22Rv1 (cell line): ENCODE measurements around the gene RBKS.

ENCODE experiments used
- ZFX ChIP-seq: fragments of 450-650 bp; IDR thresholded peaks from 2 replicates; pipeline ENCODE4 v1.6.1; 2017; ENCODE audit warnings: antibody characterized with exemption, borderline replicate concordance
- TF ChIP-seq, protein P1 (sequence below): fragments of 450-650 bp; IDR thresholded peaks from 2 replicates; pipeline ENCODE4 v1.5.1; 2017; ENCODE audit warnings: mild to moderate bottlenecking

DNA sequence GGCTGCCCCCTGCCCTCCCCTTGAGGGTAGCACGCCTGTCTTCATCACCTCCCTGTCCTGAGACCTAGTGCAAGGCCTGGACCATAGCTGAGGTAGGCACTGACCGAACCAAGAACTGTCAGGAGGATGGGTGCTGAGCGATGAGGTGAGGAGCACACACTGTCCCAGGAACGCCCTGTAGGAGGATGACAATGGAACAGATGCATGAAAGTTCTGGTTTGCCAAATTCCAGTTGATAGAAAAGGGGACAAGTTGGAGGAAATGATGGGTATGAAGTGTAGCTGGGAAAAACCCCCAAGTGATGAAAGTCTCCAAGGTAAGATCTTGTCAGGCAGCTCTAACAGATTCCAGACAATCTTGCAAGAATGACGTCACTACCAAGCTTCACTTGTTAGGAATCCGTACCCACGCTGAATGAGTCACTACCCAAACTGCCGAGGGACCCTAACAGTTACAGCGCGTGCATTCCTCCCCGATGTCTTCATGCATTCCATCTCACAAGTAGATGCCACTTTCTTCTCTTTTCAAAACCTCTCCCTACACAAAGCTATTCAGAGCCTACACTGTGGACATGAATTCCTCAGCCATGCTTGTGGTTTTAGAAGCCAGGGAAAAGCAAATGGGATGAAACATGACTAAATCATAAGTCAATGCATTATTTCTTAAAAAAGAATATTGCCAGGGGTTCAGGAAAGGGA lies 91.1 kb downstream of the RBKS start:
- TF ChIP-seq, protein P1, sequence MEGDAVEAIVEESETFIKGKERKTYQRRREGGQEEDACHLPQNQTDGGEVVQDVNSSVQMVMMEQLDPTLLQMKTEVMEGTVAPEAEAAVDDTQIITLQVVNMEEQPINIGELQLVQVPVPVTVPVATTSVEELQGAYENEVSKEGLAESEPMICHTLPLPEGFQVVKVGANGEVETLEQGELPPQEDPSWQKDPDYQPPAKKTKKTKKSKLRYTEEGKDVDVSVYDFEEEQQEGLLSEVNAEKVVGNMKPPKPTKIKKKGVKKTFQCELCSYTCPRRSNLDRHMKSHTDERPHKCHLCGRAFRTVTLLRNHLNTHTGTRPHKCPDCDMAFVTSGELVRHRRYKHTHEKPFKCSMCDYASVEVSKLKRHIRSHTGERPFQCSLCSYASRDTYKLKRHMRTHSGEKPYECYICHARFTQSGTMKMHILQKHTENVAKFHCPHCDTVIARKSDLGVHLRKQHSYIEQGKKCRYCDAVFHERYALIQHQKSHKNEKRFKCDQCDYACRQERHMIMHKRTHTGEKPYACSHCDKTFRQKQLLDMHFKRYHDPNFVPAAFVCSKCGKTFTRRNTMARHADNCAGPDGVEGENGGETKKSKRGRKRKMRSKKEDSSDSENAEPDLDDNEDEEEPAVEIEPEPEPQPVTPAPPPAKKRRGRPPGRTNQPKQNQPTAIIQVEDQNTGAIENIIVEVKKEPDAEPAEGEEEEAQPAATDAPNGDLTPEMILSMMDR: no peak
- no peak for TF ChIP-seq ZFX
